Activated T-helper 1 cell treated with anti-CD3 and anti-CD28 coated beads, Interleukin-12 subunit alpha, Interleukin-12 subunit beta, Interleukin-2, Interleukin-4 antibody, amounts not matched to agents 30 ng/mL and 10 ng/mL and 1 ng/mL, durations not matched to agents 14 hours and 24 hours and 36 hours (primary cell): ENCODE results near the gene METRNL. TPM values are rescaled to one million over a fixed set of nuclear protein-coding genes. Genes with fewer than 3 reads are reported as not detected.

ENCODE experiments used
- DNase-seq: peaks from one replicate; pipeline ENCODE4 v3.0.0; 2021; ENCODE audit warnings: low spot score
- H3K27ac Mint-ChIP-seq: one replicate; pipeline ENCODE4 v1.8.0; 2021; ENCODE audit warnings: mild to moderate bottlenecking, mixed read lengths
- H3K27me3 Mint-ChIP-seq: one replicate; pipeline ENCODE4 v1.8.0; 2022; ENCODE audit warnings: mild to moderate bottlenecking, moderate library complexity, mixed read lengths; ENCODE audit not compliant: insufficient read depth
- H3K36me3 Mint-ChIP-seq: one replicate; pipeline ENCODE4 v1.8.0; 2021; ENCODE audit warnings: low read depth, mixed read lengths
- H3K4me1 Mint-ChIP-seq: one replicate; pipeline ENCODE4 v1.8.0; 2021; ENCODE audit warnings: low read depth, mixed read lengths
- H3K4me3 Mint-ChIP-seq: one replicate; pipeline ENCODE4 v1.8.0; 2021; ENCODE audit warnings: mild to moderate bottlenecking, moderate library complexity, mixed read lengths
- H3K9me3 Mint-ChIP-seq: one replicate; pipeline ENCODE4 v1.8.0; 2021; ENCODE audit warnings: mixed read lengths
- intact Hi-C: fragments of 100-400 bp; cut with micrococcal nuclease; formaldehyde crosslinking; loops from one replicate; pipeline ENCODE4 v1.15.1; 2024
- total RNA-seq: library from RNA; stranded (reverse); gene quantifications from 2 replicates; pipeline ENCODE4 v1.2.3, GENCODE V29; 2022

METRNL gene
- total RNA-seq, 1 donor from 2014 or later: 31.1 TPM

GRCh38 chr17:83106913-83107655 lies 27.7 kb downstream of the METRNL start:
- H3K9me3 Mint-ChIP-seq: no peaks in the 10 kb centered on the region
- peaks cover 9% of the 10 kb centered on the region for H3K27me3 Mint-ChIP-seq
- intact Hi-C loops: no loop called here
- no peak for DNase-seq
- H3K36me3 Mint-ChIP-seq: no peaks in the 10 kb centered on the region
- H3K4me3 Mint-ChIP-seq: no peak overlapping the region
- no peaks in the 10 kb centered on the region for H3K4me1 Mint-ChIP-seq
- no peak overlapping the region for H3K27ac Mint-ChIP-seq

GRCh38 chr17:83107656-83108048 lies 28.2 kb downstream of the METRNL start:
- intact Hi-C loops: no loop called here
- no peak for DNase-seq
- Mint-ChIP-seq H3K4me1 (no peaks in the 10 kb centered on the region), H3K27ac (no peak overlapping the region), H3K27me3 (peaks cover 9% of the 10 kb centered on the region), H3K9me3 (no peaks in the 10 kb centered on the region), H3K4me3 (no peak overlapping the region), H3K36me3 (no peaks in the 10 kb centered on the region)

GRCh38 chr17:83108709-83109108 lies 29.3 kb downstream of the METRNL start:
- no peaks in the 10 kb centered on the region for H3K4me1 Mint-ChIP-seq
- no peaks in the 10 kb centered on the region for H3K9me3 Mint-ChIP-seq
- no peak overlapping the region for H3K4me3 Mint-ChIP-seq
- no peak for DNase-seq
- peaks cover 9% of the 10 kb centered on the region for H3K27me3 Mint-ChIP-seq
- no peaks in the 10 kb centered on the region for H3K36me3 Mint-ChIP-seq
- H3K27ac Mint-ChIP-seq: no peak overlapping the region
- intact Hi-C loops: no loop called here

- no peak for DNase-seq
- H3K36me3 Mint-ChIP-seq: no peaks in the 10 kb centered on the region
- H3K27ac Mint-ChIP-seq: no peak overlapping the region
- intact Hi-C loops: no loop called here
- no peaks in the 10 kb centered on the region for H3K4me1 Mint-ChIP-seq
- H3K9me3 Mint-ChIP-seq: no peaks in the 10 kb centered on the region
- no peak overlapping the region for H3K4me3 Mint-ChIP-seq
- H3K27me3 Mint-ChIP-seq: peaks cover 9% of the 10 kb centered on the region
Measured at GRCh38 chr17:83109386-83109785, 30.0 kb downstream of the METRNL start.

- Mint-ChIP-seq H3K4me1 (no peaks in the 10 kb centered on the region), H3K27ac (no peak overlapping the region), H3K36me3 (no peaks in the 10 kb centered on the region), H3K4me3 (no peak overlapping the region), H3K9me3 (no peaks in the 10 kb centered on the region), H3K27me3 (peaks cover 9% of the 10 kb centered on the region)
- intact Hi-C loops: no loop called here
- DNase-seq: no peak
Measured at GRCh38 chr17:83109793-83110645, 30.6 kb downstream of the METRNL start.

GRCh38 chr17:83110735-83111134 lies 31.3 kb downstream of the METRNL start:
- Mint-ChIP-seq H3K36me3 (no peaks in the 10 kb centered on the region), H3K27me3 (peaks cover 9% of the 10 kb centered on the region), H3K9me3 (no peaks in the 10 kb centered on the region), H3K4me3 (no peak overlapping the region), H3K4me1 (no peaks in the 10 kb centered on the region), H3K27ac (no peak overlapping the region)
- intact Hi-C loops: no loop called here
- DNase-seq: no peak

GRCh38 chr17:83111516-83112282 lies 32.3 kb downstream of the METRNL start:
- H3K4me1 Mint-ChIP-seq: no peaks in the 10 kb centered on the region
- intact Hi-C loops: no loop called here

GRCh38 chr17:83113381-83113780 lies 34.0 kb downstream of the METRNL start:
- Mint-ChIP-seq H3K4me3 (no peak overlapping the region), H3K27ac (no peak overlapping the region), H3K9me3 (no peaks in the 10 kb centered on the region), H3K27me3 (peaks cover 4% of the 10 kb centered on the region), H3K36me3 (no peaks in the 10 kb centered on the region), H3K4me1 (no peaks in the 10 kb centered on the region)
- intact Hi-C loops: no loop called here
- DNase-seq: no peak

More at GRCh38 chr17:83111516-83112282, 32.3 kb downstream of the METRNL start:
- Mint-ChIP-seq H3K27ac (no peak overlapping the region), H3K9me3 (no peaks in the 10 kb centered on the region), H3K27me3 (peaks cover 6% of the 10 kb centered on the region), H3K4me3 (no peak overlapping the region), H3K36me3 (no peaks in the 10 kb centered on the region)
- no peak for DNase-seq

- peaks cover 6% of the 10 kb centered on the region for H3K27me3 Mint-ChIP-seq
- H3K36me3 Mint-ChIP-seq: no peaks in the 10 kb centered on the region
- H3K4me1 Mint-ChIP-seq: peaks cover 2% of the 10 kb centered on the region
- H3K9me3 Mint-ChIP-seq: no peaks in the 10 kb centered on the region
- DNase-seq: no peak
- no peak overlapping the region for H3K4me3 Mint-ChIP-seq
- intact Hi-C loops: no loop called here
- H3K27ac Mint-ChIP-seq: no peak overlapping the region
Measured at GRCh38 chr17:83113792-83114191, 34.4 kb downstream of the METRNL start.

GRCh38 chr17:83114706-83115105 lies 35.3 kb downstream of the METRNL start:
- no peaks in the 10 kb centered on the region for H3K9me3 Mint-ChIP-seq
- intact Hi-C loops: no loop called here
- peaks cover 15% of the 10 kb centered on the region for H3K27me3 Mint-ChIP-seq
- H3K4me3 Mint-ChIP-seq: no peak overlapping the region
- no peak for DNase-seq
- H3K4me1 Mint-ChIP-seq: peaks cover 11% of the 10 kb centered on the region
- no peaks in the 10 kb centered on the region for H3K36me3 Mint-ChIP-seq
- H3K27ac Mint-ChIP-seq: no peak overlapping the region

- intact Hi-C loops: no loop called here
- no peak overlapping the region for H3K27ac Mint-ChIP-seq
Measured at GRCh38 chr17:83115202-83115651, 35.8 kb downstream of the METRNL start.

GRCh38 chr17:83115832-83116231 lies 36.4 kb downstream of the METRNL start:
- DNase-seq: no peak
- Mint-ChIP-seq H3K36me3 (no peaks in the 10 kb centered on the region), H3K9me3 (no peaks in the 10 kb centered on the region), H3K4me3 (no peak overlapping the region), H3K27me3 (peaks cover 14% of the 10 kb centered on the region), H3K4me1 (peaks cover 17% of the 10 kb centered on the region), H3K27ac (no peak overlapping the region)
- intact Hi-C loops: no loop called here

More at GRCh38 chr17:83115202-83115651, 35.8 kb downstream of the METRNL start:
- Mint-ChIP-seq H3K36me3 (no peaks in the 10 kb centered on the region), H3K4me1 (peaks cover 16% of the 10 kb centered on the region), H3K27me3 (peaks cover 14% of the 10 kb centered on the region), H3K4me3 (no peak overlapping the region), H3K9me3 (no peaks in the 10 kb centered on the region)
- DNase-seq: no peak
